HepG2 (cell line): ENCODE measurements around the gene HDGF. TPM values are rescaled to one million over a fixed set of nuclear protein-coding genes. Genes with fewer than 3 reads are reported as not detected.
A peak's percentile ranks its signal among the peaks of the same experiment; 100 is the strongest.

Experiments
- ETV6 ChIP-seq: sonication (generic); formaldehyde crosslinking; conservative IDR thresholded peaks from 2 replicates; pipeline ENCODE4 v1.4.0; 2020; ENCODE audit warnings: missing genetic modification reagents
- HIVEP1 ChIP-seq: sonication (generic); formaldehyde crosslinking; IDR thresholded peaks from 2 replicates; pipeline ENCODE4 v1.4.0; 2020; ENCODE audit warnings: mild to moderate bottlenecking, missing genetic modification reagents
- HMG20B ChIP-seq: conservative IDR thresholded peaks from 2 replicates; pipeline ENCODE4 v1.6.1; 2016; ENCODE audit warnings: missing genetic modification reagents, missing compliant biosample characterization
- NFE2L1 ChIP-seq: sonication (generic); formaldehyde crosslinking; IDR thresholded peaks from 2 replicates; pipeline ENCODE4 v1.4.0; 2020; ENCODE audit warnings: missing genetic modification reagents, mild to moderate bottlenecking, borderline replicate concordance
- NR1H2 ChIP-seq: sonication (generic); formaldehyde crosslinking; IDR thresholded peaks from 2 replicates; pipeline ENCODE4 v1.8.1; 2022; ENCODE audit warnings: low read depth, missing genetic modification reagents, borderline replicate concordance
- PRPF4 ChIP-seq: fragments of 200-400 bp; formaldehyde crosslinking; IDR thresholded peaks from 2 replicates; pipeline ENCODE4 v1.6.1; 2016; ENCODE audit warnings: low read length, low read depth; ENCODE audit not compliant: poor library complexity, severe bottlenecking
- RAD21 ChIP-seq: fragments of 450-650 bp; formaldehyde crosslinking; IDR thresholded peaks from 2 replicates; pipeline ENCODE4 v1.5.0; 2020; ENCODE audit warnings: mild to moderate bottlenecking
- SIN3A ChIP-seq: IDR thresholded peaks from 2 replicates; pipeline ENCODE4 v1.6.1; 2011; ENCODE audit warnings: low read depth, mild to moderate bottlenecking, control low read depth, low read length, borderline replicate concordance
- YY1 ChIP-seq: IDR thresholded peaks from 2 replicates; pipeline ENCODE4 v1.6.1; 2011; ENCODE audit warnings: low read length, low read depth, moderate library complexity, mild to moderate bottlenecking; ENCODE audit not compliant: insufficient read depth, insufficient replicate concordance
- ZBTB42 ChIP-seq: sonication (generic); formaldehyde crosslinking; IDR thresholded peaks from 2 replicates; pipeline ENCODE4 v1.5.0; 2020; ENCODE audit warnings: mild to moderate bottlenecking, missing genetic modification reagents
- ZBTB7A ChIP-seq: sonication (generic); formaldehyde crosslinking; IDR thresholded peaks from 2 replicates; pipeline ENCODE4 v1.8.0; 2022; ENCODE audit warnings: mild to moderate bottlenecking, missing genetic modification reagents
- ZFP82 ChIP-seq: sonication (generic); formaldehyde crosslinking; IDR thresholded peaks from 2 replicates; pipeline ENCODE4 v1.5.1; 2020; ENCODE audit warnings: mild to moderate bottlenecking, missing genetic modification reagents, borderline replicate concordance
- ZNF121 ChIP-seq: sonication (generic); formaldehyde crosslinking; IDR thresholded peaks from 2 replicates; pipeline ENCODE4 v1.5.0; 2020; ENCODE audit warnings: mild to moderate bottlenecking, missing genetic modification reagents
- ZNF782 ChIP-seq: sonication (generic); formaldehyde crosslinking; IDR thresholded peaks from 2 replicates; pipeline ENCODE4 v1.4.0; 2020; ENCODE audit warnings: missing genetic modification reagents, mild to moderate bottlenecking, borderline replicate concordance
- polyA plus RNA-seq, 8 experiments: library from polyadenylated mRNA; depleted of rRNA in 3 of 8; stranded (reverse) in 7 of 8; unstranded in 1 of 8; fragments of >200 nt; fragmentation: Illumina TruSeq in 4 of 8; extraction: Trizol in 4 of 8; gene quantifications; 2 replicates each; pipeline versions ENCODE4 v1.2.1 to v1.2.3, GENCODE V29; 2011 to 2016; ENCODE audit warnings: low read depth in 4 of 8, missing spikeins in 1 of 8, mixed read lengths in 1 of 8; ENCODE audit not compliant: insufficient read depth in 1 of 8
- total RNA-seq, 5 experiments: library from RNA; depleted of rRNA; stranded (reverse); fragments of >200 nt; fragmentation: Illumina TruSeq; extraction: Trizol; gene quantifications; 2 replicates each; pipeline ENCODE4 v1.2.3, GENCODE V29; 2016; ENCODE audit warnings: low read depth in 1 of 5
- TF ChIP-seq, protein P1 (sequence below): IDR thresholded peaks from 2 replicates; pipeline ENCODE4 v1.6.1; 2016; ENCODE audit warnings: low read depth, missing genetic modification reagents, missing compliant biosample characterization
- TF ChIP-seq, protein P2 (sequence below): sonication (generic); formaldehyde crosslinking; IDR thresholded peaks from 2 replicates; pipeline ENCODE4 v1.8.1; 2023; ENCODE audit warnings: missing genetic modification reagents, inconsistent platforms, borderline replicate concordance
- TF ChIP-seq, protein P3 (sequence below): sonication (generic); formaldehyde crosslinking; IDR thresholded peaks from 2 replicates; pipeline ENCODE4 v1.4.0; 2020; ENCODE audit warnings: missing genetic modification reagents
- TF ChIP-seq, protein P4 (sequence below): sonication (generic); formaldehyde crosslinking; IDR thresholded peaks from 2 replicates; pipeline ENCODE4 v1.4.0; 2020; ENCODE audit warnings: missing genetic modification reagents

HDGF gene
- total and polyA plus RNA-seq, 2 of the 13 experiments (the other 11 are each of a cell fraction or from before 2014, with no cell fraction given): 156 to 196 TPM

DNA sequence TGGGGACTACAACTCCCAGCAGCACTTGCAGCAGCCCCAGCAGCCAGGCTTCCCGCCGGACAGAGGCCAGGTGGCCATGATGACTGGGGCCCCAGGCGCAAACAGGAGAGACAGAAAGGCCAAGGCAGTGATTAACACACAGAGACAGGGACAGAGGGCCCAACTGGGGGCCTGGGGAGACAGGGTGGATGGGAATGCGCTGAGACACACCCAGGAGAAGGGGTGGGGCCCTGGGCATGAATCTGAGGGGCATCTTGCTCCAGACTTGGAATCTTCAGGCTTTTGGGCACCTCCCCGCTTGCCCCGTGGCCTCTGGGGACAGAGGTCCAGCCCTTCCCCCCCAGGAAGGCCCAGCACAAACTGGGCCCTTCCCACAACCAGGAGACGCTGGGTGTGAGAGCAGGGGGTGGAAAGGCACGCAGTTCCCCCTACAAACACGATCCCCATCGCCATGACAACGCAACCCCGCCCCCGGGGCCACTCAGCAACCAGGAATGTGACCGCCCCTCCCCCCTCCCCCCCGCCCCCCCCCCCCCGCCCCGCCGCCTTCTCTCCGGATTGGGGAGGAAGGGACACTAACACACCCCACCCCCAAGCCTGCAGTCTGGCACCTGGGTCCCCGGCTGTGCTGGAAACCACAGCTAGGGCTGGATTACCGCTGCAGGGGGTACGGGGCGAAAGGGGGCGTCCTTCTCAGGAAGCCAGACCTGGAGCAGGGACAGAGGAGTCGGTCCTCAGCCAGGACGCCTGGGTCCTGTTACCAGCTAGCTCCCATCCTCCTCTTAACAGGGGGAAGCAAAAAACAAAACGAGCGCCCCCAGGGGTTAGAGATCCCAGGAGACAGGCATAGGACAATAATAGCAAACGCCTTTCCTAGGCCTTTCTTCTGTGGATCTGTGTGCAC lies 4.5 kb downstream of the HDGF start (continued):
- TF ChIP-seq HIVEP1 (CRISPR knock-in tag) (0 out of 2 replicates have a peak, but pooled peaks have one; percentile 18), ZNF121 (CRISPR knock-in tag) (peak; percentile 66; the same call in 1 of the 2 replicates), NR1H2 (no peak), PRPF4 (peak; percentile 24), ZNF782 (CRISPR knock-in tag) (peak; percentile 14; the same call in 1 of the 2 replicates), SIN3A (peak; percentile 78; the same call in 1 of the 2 replicates), ZBTB7A (peak; percentile 52; the same call in 1 of the 2 replicates), HMG20B (peak; percentile 24; the same call in 1 of the 2 replicates), RAD21 (CRISPR knock-in tag) (peak; percentile 46), ETV6 (CRISPR knock-in tag) (no peak), ZFP82 (CRISPR knock-in tag) (no peak), NFE2L1 (CRISPR knock-in tag) (peak; percentile 78; the same call in 1 of the 2 replicates), ZBTB42 (CRISPR knock-in tag) (no peak), YY1 (peak; percentile 91)
- TF ChIP-seq, protein P1, sequence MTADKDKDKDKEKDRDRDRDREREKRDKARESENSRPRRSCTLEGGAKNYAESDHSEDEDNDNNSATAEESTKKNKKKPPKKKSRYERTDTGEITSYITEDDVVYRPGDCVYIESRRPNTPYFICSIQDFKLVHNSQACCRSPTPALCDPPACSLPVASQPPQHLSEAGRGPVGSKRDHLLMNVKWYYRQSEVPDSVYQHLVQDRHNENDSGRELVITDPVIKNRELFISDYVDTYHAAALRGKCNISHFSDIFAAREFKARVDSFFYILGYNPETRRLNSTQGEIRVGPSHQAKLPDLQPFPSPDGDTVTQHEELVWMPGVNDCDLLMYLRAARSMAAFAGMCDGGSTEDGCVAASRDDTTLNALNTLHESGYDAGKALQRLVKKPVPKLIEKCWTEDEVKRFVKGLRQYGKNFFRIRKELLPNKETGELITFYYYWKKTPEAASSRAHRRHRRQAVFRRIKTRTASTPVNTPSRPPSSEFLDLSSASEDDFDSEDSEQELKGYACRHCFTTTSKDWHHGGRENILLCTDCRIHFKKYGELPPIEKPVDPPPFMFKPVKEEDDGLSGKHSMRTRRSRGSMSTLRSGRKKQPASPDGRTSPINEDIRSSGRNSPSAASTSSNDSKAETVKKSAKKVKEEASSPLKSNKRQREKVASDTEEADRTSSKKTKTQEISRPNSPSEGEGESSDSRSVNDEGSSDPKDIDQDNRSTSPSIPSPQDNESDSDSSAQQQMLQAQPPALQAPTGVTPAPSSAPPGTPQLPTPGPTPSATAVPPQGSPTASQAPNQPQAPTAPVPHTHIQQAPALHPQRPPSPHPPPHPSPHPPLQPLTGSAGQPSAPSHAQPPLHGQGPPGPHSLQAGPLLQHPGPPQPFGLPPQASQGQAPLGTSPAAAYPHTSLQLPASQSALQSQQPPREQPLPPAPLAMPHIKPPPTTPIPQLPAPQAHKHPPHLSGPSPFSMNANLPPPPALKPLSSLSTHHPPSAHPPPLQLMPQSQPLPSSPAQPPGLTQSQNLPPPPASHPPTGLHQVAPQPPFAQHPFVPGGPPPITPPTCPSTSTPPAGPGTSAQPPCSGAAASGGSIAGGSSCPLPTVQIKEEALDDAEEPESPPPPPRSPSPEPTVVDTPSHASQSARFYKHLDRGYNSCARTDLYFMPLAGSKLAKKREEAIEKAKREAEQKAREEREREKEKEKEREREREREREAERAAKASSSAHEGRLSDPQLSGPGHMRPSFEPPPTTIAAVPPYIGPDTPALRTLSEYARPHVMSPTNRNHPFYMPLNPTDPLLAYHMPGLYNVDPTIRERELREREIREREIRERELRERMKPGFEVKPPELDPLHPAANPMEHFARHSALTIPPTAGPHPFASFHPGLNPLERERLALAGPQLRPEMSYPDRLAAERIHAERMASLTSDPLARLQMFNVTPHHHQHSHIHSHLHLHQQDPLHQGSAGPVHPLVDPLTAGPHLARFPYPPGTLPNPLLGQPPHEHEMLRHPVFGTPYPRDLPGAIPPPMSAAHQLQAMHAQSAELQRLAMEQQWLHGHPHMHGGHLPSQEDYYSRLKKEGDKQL (CRISPR knock-in tag): 0 out of 2 replicates have a peak, but pooled peaks have one; percentile 7
- TF ChIP-seq, protein P2, sequence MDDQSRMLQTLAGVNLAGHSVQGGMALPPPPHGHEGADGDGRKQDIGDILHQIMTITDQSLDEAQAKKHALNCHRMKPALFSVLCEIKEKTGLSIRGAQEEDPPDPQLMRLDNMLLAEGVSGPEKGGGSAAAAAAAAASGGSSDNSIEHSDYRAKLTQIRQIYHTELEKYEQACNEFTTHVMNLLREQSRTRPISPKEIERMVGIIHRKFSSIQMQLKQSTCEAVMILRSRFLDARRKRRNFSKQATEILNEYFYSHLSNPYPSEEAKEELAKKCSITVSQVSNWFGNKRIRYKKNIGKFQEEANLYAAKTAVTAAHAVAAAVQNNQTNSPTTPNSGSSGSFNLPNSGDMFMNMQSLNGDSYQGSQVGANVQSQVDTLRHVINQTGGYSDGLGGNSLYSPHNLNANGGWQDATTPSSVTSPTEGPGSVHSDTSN (CRISPR knock-in tag): no peak
- TF ChIP-seq, protein P3, sequence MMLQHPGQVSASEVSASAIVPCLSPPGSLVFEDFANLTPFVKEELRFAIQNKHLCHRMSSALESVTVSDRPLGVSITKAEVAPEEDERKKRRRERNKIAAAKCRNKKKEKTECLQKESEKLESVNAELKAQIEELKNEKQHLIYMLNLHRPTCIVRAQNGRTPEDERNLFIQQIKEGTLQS (CRISPR knock-in tag): peak; percentile 65
- TF ChIP-seq, protein P4, sequence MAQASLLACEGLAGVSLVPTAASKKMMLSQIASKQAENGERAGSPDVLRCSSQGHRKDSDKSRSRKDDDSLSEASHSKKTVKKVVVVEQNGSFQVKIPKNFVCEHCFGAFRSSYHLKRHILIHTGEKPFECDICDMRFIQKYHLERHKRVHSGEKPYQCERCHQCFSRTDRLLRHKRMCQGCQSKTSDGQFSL: peak; percentile 19; the same call in 1 of the 2 replicates
